Right hindlimb (tissue), 1 donor: ENCODE measurements around the gene CMTR1.

Experiments used
- DNase-seq: peaks from one replicate; pipeline ENCODE4 v3.0.0-alpha.2; 2018

CMTR1 gene

DNA sequence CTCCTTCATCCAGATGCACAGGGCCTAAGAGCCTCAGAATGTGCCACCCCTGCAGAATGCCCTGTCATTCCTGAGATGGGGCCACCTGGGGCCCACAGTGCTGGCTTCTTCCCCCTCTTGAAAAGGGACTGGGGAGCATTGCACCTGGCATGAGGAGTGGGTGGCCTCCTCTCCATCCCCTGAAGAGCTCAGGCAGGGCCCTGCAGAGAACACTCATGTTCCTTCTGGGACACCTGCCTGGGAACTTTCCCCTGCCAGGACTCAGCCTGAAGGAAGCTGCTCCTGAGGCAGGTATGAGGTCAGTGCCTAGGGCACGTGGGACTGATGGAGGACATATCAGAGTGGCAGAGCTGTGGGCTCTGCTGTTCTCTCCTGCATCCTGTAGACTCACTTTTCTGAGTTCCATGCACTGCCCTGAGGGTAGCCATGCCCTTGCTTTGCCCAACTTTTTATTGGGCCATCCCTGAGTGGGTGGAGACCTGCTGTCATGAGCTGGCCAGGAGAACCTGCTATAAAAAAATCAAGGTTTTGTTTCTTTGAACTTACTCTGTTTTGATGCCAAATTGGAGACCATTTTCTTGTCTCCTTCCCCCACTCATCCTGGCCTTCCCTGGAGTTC is 47.2 kb downstream of the CMTR1 start:
- DNase-seq, result no peak

DNA sequence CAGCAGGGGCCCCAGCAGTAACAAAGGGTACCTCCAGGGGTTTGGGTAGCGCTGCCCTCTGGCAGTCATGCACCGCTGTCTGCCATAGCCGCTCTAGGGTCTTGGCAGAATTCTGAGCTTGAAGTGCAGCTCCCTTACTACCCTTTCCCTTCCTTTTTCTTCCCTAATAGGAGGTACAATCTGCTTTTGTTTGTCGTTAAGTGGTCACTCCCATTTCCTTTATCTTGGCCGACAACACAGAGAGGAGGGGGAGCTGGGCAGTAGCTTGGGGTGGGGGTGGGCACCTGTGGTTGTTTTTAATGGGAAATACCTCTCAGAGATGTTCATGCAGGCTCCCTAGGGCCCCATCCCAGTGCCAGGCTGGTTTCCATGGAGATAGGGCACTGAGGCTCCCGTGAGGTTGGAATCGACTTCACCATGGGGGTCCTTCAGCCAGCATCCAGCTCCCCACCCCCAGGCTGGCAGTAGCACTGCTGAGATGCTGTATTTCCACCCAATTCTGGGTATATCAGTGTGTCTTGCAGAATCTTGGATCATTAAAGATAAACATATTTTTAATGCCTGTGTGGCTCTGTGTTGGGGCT is 48.0 kb downstream of the CMTR1 start:
- DNase-seq, result no peak

DNA sequence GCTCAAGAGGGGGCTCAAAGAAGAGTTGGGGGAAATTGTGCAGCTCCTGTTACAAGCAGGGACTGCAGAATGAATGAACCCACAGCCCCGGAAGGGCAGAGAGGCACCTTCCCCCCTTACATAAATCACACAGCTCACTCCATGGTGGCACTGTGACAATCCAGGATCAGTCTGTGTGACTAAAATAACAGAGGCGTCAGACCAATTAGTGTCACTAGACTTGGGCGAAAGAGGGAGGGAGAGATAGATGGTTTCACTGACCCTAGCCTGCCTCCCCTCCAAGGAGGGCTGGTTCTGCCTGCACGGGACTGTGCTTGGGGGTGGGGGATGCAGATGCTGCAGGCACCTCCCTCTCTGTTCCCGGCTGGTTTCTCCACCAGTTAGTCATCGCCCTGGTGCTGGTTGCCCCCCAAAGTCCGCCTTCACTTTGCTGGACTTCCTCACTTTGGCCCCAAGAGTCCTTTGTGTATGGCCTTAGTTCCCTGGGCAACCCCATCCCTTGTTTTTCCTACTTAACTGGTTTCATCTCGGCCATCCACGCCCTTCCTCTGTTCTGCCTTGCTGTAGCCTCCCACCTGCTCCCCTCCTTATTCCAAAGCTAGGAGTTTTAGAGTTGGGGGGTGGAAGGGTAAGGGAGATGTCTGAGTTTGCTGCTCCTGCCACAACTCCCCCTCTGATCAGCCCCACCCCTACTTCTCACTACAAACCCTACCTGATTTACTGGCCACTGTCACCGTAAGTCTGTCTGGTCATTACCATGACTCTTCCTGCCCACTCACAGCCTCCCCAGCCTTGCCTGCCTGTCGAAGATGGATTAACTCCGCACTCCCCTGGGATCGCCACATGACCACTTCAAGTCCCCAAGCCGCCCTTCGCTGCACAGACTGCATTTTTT is 48.9 kb downstream of the CMTR1 start:
- DNase-seq, result no peak

DNA sequence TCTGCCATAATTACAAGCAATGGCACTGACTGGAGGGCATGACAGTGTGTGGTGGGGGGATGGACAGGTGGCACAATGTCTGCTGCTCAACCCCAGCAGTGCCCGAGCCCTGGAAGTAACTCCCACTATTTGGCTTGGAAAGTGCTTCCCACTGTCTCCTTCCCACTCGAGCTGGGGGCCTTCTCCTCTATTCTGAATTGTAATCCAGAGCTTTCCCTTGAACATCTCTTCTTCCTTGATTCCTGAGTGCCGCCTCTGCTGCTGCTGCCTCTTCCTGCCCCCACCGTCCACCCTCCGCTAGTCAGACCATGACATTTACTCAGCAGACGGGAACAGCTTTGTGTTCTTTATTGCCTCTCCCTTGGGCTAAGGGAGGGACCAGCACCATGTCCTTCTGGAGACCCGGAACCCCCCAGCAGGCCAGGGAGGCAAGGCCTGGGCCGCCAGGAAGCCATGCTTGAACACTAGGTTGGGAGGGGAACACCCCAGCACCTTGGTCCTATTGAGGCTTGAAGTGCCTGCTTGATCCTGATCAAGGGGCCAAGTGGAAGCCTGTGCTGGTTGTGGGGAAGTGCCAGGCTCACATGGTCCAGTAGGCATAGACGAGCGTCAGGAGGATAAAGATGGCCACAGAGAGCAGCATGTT is 49.7 kb downstream of the CMTR1 start:
- no peak for DNase-seq

DNA sequence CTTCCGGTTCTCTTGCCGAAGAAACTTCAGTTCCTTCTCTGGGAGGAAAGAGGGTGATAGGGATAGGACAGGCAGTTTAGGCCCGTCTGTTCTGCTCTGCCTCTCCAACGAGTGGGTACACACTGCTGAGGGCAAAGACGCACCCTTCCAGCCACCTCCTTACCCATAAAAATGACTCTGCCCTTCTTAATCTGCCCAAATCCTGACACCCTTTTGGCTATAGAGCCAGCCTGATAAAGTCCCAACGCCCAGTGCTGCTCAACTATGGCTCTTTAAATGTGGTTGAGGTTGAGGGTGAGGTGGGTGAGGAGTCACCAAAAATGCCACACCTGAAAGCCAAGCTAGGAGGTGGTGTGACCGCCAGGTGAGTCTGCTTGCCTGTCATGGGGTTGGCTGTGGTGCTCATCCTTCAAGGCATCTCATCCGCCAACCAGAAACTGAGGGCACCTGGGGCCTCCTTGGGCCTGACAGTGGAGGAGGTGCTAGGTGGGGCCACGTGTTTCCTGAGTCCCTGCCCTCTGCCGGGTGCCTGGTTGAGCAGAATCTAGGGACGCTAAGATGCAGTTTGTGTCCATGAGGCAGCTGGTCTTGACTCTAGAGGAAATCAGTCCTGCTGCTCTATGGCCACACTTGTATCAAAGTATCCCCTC is 50.4 kb downstream of the CMTR1 start:
- DNase-seq, result no peak

DNA sequence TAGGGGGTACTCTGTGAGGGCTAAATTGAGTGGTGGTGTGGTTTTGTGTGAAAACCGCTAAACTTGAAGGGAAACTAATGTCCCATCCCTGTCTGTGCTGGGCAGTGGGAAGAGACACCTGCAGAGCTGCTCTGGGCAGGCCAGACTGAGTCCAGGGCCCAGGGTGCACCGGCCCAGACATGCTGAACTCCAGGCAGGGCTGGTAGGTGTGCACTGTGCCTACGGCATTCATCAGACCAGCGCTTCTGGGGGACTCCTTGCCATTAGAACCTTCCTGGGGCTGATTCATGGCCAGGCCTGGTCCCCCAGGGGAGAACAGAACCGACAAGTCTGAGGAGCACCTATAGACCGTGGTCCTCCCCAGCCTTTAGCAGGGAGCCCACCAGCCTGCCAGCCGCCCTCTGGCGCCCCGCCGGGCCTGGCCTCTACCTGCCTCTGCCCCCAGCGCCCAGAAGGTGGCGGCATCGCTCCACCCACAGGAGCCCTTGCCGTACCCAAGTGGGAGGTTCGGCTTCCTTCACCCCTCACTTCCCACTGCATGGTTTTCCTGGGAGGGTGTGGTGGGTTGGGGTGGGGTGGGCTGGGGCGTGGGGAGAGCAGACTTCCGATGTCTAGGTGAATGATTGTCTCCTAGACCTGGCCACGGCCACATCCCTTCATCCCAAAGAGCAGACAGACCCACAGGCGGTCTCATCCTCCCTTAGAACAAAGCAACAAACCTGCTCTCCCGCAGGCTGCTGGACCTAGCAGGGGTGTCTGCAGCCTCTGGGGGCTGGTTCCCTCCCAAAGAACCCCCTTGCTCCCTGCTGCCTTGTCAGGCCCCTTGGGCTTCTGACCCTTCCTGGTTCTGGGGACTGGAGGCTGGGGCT is 51.1 kb downstream of the CMTR1 start:
- DNase-seq, result peak; percentile 60

DNA sequence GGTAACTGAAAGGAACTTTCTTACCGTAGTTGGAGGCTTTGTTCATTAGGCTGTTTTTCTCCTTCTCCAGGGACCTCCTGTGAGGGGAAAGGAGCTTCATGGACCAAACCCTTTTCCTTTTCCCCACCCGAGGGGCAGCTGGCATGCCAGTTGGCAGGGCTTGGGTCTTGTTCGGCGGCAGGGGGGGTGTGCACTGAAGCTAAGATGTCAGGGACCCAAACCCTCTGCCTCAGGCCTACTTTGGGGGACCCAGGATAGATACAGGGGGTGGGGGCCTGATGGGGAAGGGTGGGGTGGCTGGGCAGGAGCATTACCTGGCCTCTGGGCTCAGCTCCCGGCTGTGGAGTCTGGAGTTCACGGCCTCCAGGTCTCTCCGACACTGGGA is 51.8 kb downstream of the CMTR1 start:
- no peak for DNase-seq

DNA sequence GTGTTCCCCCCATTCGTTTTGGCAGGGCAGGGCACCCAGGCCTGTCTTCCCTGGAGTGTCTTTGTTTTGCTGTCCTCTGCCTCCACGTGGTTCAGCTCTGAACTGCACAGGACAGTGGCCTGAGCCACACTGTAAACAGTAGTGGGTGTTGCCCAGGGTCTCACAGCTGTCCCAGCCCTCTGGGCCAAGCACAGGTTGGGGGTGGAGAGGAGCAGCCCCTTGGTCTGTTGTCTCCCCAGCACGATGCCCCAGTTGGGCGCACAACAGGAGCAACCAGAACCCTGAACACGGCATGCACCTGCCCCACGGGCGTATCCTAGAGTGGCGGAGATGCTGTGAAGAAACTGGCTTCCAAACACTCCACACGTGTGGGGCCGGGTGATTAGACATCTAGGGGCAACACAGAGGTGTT is 52.3 kb downstream of the CMTR1 start:
- no peak for DNase-seq

DNA sequence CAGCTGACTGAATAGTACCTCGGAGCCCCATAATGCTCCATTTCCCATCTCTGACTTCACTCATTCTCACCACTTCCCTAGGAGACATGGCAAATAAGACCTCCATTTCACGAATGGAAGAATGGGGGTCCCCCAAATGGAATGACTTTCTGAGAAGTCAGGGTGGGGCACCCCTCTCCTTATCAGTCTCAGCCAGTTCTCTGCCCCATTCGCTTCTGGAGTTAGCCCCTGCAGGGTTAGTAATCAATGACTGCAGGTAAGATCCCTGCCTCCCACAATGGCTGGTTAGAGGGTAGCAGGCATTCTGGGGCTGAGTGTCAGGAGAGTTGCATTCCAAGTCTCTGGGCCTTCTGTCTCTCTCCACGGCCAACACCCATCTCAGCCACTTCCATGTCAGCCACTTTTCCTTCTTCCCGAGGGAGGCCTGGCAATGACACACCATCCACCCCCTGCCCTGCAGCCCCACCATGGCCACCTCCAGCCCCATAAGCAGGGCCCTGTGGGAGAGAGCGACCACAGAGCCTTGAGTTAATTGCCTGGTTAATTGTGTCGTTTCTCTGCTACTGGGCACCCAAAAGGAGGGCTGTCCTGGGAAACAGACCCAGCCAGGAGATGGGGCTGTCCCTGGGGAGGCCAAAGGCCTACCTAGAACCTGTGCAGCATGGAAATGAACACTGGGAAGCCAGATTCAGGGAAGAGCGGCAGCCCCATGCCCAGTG is 53.3 kb downstream of the CMTR1 start:
- DNase-seq, result no peak

DNA sequence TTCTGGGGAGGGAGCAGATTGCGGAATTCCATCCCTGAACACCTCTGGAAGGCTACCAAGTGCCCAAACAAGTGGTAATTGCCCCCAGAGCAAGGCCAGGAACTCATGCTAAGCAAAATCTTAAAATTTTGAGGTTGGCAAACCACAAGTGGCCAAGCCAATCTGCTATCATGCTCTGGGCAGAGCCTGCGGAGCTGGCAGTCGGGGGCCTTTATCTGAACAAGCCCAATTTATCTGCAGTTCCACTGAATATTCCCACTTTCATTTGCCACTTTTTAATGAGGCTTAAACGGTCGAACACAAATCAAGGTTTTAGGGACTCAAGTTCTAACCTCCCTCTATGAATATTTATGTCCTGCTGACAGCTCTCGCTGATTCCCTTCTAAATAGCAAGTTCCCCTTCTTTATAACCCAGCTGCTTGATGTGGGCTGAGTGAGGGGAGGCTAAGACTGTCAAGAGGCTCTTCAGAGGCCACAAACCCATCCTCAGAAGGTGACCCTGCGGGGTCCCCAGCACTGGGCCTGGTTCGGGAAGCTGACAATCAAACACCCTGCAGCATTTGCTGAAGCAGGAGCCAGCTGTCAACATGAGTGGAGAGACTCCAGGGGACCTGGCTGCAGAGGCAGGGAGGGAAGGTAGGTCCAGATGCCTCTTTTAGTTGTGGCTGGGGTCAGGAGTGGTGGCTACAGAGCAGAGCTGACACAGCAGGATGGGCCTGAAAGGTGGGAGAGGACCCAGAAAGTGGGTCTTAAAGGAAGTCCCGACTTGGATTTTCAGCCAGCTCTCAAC is 54.8 kb downstream of the CMTR1 start:
- no peak for DNase-seq

DNA sequence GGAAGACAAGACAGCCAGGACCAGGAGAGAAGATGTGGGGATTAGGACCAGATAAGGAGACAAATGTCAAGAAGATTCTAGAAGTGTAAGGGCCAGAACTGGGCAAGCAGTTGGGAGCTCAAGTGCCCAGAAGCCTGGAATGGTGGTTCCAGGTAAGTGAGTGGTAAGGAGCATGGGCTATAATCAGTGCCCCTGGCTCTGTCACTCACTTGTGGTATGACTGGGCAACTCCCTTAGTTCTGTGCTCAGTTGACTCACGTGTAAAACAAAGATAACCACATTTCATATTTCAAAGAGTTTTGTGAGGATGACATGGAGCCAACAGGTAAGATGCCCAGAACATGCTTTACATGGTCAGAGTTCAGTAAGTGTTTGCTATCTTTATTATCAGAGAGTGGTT is 55.5 kb downstream of the CMTR1 start:
- no peak for DNase-seq

DNA sequence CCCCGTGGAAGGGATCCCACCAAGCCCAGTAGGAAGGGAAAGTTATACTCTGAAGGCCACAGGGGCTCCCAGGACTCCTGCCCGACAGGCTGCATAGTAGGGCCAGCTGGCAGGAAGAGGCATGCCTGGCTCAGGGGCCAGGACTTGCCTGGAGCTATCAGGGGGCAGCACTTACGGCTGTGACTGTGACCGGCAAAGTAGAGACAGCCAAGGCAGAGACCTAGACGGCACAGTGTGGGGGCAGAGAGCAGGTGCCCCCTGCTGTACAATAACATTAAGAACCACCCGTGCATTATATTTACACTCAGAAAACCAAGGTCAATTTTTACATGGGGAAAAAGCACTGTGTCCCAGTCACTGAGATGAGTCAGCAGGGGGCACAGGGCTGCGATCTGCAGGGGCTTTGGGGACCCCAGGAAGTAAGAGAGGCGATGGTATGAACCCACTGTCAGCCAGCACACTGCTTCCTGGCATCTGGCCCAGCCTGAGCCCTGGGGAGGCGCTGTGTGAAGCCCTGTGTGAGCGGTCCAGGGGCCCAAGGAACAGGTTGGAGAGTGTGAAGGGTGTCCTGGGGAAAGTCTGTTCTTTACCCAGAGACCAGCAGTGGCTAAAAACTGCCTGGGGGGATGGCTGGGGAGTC is 56.8 kb downstream of the CMTR1 start:
- DNase-seq, result no peak

DNA sequence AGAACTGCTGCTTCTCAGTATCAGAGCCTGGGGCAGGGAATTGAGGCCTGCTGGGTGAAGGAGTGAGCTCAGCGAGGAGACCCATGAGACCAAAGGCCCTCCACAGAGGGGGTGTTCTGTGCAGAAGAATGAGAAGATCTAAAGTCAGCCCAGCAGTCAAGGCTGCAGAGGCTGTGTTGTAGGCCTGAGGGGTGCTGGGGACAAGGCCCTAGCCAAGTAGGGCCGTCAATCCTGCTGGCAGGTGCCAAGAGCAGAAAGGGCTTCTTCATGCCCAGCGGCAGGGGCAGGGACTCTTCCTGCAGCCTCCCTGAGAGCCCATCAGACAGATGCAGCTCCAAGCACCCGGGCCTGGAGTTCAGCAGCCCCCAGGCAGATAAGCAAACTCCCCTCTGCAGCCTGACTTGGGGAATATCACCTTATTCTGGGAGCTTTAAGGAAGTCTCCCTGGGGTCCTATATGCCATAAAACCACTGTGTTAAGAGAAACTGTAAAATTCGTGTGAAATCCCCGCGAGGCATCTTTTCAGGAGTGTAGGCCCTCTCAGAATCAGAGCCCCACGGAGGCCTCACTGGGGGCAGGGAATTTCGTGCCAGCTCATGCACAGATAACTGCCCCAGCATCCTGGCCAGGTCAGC is 57.6 kb downstream of the CMTR1 start:
- DNase-seq, result no peak

DNA sequence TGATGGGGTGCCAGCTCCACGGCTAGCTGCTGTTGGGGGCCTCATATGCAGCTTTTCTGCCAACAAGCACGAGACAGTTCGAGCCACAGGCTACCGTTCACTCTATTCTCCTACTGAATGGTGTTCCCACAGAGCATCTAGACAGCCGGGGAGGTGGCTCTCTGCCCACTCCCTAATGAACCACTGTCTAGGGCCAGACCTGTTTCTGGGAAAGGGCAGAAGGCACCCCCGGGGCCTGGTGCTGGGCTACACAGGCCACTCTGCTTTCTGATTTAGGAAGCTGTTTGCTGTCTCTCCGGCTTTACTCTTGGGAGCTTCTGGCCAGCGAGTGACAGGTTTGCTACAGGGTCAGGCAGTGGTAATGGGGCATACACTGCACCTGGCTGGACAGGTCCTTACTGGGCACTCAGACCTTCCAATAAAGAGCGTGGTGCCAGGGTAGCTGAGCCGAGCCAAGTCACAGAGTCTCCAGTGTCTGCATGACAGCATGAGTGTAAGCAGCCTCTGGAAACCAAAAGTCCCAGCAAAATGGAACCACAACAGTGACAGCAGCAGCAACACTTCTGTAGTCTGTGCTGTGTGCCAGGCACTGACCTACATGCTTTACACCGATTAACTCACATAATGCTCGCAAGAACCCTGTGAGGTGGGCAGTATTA is 58.3 kb downstream of the CMTR1 start:
- DNase-seq, result no peak

DNA sequence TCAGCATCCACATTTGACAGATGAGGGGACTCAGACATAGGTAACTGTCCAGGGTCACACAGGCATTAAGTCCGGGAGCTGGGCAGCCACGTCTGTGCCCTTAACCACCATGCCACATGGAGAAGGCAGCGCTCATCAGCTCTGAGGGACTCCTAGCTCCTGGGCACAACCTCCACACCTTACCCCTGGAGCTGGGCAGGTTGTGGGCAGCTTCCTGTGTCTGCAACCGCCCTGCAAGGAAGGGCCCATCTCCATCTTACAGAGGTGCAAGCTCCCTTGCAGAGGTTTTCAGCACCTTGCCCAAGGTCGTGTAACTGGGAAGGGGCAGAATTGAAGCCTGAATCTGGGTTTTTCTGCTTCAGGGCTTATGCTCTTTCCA is 58.8 kb downstream of the CMTR1 start:
- no peak for DNase-seq

DNA sequence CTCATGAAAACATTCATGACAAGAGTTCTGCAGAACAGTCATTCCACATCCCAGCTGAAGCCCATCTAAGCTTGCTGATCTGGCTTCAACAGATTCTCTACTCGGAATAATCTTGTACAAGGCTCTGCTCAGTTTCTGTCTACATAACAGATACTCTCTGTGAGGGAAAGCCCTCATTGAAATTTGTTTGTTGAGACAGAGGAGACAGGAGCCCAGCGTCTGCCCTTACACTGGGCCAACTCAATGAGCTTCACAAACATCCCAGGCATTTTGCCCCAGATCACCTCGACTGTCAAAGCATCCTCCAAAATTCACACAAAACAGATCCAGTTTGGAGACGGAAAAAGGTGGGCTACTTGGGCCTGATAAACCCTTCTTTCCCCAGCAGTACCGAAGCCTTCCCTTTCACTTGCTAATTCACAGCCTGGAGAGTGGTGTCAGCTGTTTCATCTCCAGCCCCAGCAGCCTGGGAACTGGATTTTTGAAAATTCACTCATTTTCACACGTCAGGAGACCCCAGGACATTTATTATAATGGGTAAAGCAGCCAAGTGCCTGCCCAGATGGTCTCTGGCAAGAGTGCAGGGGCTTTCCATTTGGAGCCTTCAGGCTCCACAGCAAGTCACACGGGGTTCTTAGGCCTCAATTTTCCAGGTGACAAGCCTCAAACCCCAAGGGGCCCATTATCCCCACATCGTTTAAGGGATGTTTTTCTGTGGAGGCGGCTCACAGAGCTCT is 59.4 kb downstream of the CMTR1 start:
- no peak for DNase-seq

DNA sequence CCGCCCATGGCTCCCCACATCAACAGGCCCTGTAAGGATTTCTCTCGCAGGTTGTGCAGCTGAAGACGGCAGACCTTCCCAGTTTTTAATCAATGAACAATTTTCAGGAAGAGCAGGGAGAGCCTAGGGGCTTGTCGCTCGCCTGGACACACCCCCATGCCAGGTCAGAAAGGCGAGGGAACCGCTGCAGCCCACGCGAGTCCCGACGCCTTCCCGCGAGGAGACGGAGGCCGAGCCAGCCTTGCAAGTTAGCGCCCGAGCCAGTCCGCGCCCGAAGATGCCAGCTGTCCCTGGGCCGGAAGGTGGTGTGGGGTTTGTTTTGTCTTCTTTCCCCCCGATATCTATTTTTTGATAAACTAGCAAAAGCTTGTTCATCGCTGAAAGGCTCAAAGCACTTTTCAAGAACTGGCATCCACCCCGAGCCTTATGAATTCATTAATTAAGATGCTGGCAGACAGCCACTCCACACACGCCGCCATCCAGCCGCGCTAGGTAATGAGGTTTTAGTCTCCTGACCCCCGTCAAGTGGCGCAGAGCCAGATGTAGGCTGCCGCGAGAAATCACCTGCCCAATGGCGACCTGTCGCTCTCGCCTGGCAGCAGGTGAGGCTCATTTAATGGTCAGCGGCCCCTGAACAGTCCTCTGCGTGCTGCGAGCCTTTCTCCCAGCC is 60.1 kb downstream of the CMTR1 start:
- DNase-seq, result no peak

DNA sequence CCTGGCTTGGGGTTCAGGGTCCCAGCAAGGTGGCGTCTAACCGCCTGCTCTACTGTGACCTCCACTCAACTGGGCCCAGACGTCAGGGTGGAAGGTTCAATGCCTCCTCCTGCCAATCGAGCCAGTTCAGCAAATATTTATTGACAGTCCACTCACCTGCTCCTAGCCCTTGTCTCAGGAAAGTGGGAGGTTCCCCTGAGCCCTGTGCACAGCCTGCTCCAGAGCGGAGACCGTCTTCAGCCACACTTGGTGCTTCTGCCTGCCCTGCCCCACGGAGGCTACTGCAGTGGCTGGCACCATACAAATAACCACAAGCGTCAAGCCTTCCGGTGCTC is 60.6 kb downstream of the CMTR1 start:
- no peak for DNase-seq
